Right atrium auricular region (tissue), 2 donors: Measurements from ENCODE around the gene SPATA12. TPM values are rescaled to one million over a fixed set of nuclear protein-coding genes. Genes with fewer than 3 reads are reported as not detected.

Experiments used
- DNase-seq: peaks from one replicate; pipeline ENCODE4 v3.0.0-alpha.2; 2019; ENCODE audit warnings: low spot score
- H3K27ac ChIP-seq, 2 donors: fragments of 200-600 bp; sonication (generic); 1 replicate in 1 of 2; 2 replicates in 1 of 2; pipeline ENCODE4 v1.5.1; 2016 to 2019
- H3K27me3 ChIP-seq, 2 donors: fragments of 200-600 bp; sonication (generic); one replicate each; pipeline versions ENCODE4 v1.5.1 to v1.6.0; 2017 to 2019
- H3K36me3 ChIP-seq: fragments of 200-600 bp; sonication (generic); one replicate; pipeline ENCODE4 v1.5.1; 2016
- H3K4me1 ChIP-seq, 2 donors: fragments of 200-600 bp; sonication (generic); one replicate each; pipeline versions ENCODE4 v1.5.1 to v1.6.0; 2017 to 2019
- H3K4me3 ChIP-seq, 2 donors: fragments of 200-600 bp; sonication (generic); 1 replicate in 1 of 2; 2 replicates in 1 of 2; pipeline ENCODE4 v1.5.1; 2017 to 2019; ENCODE audit warnings: mild to moderate bottlenecking in 1 of 2, moderate library complexity in 1 of 2
- H3K9me3 ChIP-seq, 2 donors: fragments of 200-600 bp; sonication (generic); one replicate each; pipeline ENCODE4 v1.5.1; 2019
- total RNA-seq, 2 donors: library from RNA; depleted of rRNA; stranded (reverse); fragments of >200 nt; gene quantifications; one replicate each; pipeline ENCODE4 v1.1.0, GENCODE V29; 2016
- TF ChIP-seq, protein P1 (sequence below), 2 donors: fragments of 200-600 bp; sonication (generic); IDR thresholded peaks; one replicate each; pipeline ENCODE4 v1.5.1; 2019; ENCODE audit warnings: antibody characterized with exemption in 2 of 2

SPATA12 gene
- total RNA-seq, 2 donors from 2014 or later: not detected

GRCh38 chr3:57073628-57074027 is 13.2 kb downstream of the SPATA12 start:
- Histone ChIP-seq H3K4me1 (peaks cover 0 to 17% of the 10 kb centered on the region in 2 donors), H3K27ac (no peak overlapping the region), H3K4me3 (no peak overlapping the region), H3K9me3 (no peaks in the 10 kb centered on the region), H3K36me3 (no peaks in the 10 kb centered on the region), H3K27me3 (no peaks in the 10 kb centered on the region)
- DNase-seq: no peak
- TF ChIP-seq, protein P1, sequence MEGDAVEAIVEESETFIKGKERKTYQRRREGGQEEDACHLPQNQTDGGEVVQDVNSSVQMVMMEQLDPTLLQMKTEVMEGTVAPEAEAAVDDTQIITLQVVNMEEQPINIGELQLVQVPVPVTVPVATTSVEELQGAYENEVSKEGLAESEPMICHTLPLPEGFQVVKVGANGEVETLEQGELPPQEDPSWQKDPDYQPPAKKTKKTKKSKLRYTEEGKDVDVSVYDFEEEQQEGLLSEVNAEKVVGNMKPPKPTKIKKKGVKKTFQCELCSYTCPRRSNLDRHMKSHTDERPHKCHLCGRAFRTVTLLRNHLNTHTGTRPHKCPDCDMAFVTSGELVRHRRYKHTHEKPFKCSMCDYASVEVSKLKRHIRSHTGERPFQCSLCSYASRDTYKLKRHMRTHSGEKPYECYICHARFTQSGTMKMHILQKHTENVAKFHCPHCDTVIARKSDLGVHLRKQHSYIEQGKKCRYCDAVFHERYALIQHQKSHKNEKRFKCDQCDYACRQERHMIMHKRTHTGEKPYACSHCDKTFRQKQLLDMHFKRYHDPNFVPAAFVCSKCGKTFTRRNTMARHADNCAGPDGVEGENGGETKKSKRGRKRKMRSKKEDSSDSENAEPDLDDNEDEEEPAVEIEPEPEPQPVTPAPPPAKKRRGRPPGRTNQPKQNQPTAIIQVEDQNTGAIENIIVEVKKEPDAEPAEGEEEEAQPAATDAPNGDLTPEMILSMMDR (IDR thresholded peaks at IDR 0.05): no peak

DNA sequence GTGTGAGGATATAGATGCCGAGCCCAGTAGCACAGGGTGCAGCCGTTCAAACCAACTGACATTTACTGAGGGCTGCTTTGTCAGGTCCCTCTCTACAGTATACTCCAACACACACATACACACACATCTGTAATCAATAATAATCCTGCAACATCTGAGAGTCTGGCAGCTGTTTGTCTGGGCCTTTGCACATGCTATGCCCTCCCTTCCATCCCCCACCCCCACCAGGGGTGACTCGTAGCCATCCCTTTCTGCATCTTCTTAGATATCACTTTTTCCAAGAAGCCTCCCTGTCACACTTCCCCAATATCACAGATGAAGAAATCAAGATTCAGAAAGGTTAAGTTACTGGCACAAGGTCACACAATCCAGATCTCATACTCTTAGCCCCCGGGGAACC is 13.7 kb downstream of the SPATA12 start:
- Histone ChIP-seq H3K4me1 (peaks cover 0 to 15% of the 10 kb centered on the region in 2 donors), H3K9me3 (no peaks in the 10 kb centered on the region), H3K36me3 (no peaks in the 10 kb centered on the region), H3K4me3 (no peak overlapping the region), H3K27me3 (no peaks in the 10 kb centered on the region), H3K27ac (no peak overlapping the region)
- TF ChIP-seq, protein P1 (IDR thresholded peaks at IDR 0.05): no peak
- DNase-seq: no peak

GRCh38 chr3:57076422-57076951 is 16.0 kb downstream of the SPATA12 start:
- DNase-seq: no peak
- Histone ChIP-seq H3K36me3 (no peaks in the 10 kb centered on the region), H3K9me3 (no peaks in the 10 kb centered on the region), H3K4me1 (peaks cover 0 to 9% of the 10 kb centered on the region in 2 donors), H3K27ac (no peak overlapping the region), H3K27me3 (no peaks in the 10 kb centered on the region), H3K4me3 (no peak overlapping the region)
- TF ChIP-seq, protein P1 (IDR thresholded peaks at IDR 0.05): no peak

DNA sequence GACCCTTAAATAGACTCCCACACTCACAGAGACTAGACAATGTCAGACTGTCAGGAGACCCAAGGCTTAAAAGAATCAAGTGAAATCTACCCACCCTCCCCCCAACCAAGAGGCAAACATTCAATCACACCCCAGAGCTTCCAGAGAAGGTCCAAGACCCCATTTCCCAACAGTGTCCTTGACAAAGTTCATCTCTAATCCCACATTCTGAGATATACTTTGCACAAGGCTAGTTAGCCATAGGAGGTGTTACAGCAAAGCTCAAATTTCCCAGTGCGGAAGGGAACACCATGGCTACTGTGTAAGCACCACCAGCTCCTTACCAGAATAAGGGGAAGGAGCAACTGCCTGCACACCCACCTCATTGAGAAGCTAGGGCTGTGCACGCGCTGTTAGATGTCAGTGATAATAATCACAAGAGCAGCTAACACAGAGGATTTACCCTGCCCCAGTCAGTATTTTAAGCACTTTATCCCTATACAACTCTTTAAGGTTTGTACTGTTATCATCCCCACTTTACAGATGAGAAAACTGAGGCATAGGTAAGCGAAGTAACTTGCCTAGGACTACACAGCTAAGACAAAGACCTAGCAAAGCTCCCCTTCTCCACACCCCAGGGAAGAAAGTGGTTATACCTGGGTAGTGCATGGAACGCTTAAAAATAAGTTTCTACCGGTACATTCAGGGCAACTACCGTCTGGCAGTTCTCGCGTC is 17.3 kb downstream of the SPATA12 start:
- TF ChIP-seq, protein P1 (IDR thresholded peaks at IDR 0.05): no peak
- H3K4me3 ChIP-seq: peak overlapping the region; percentile 52 to 71
- peaks cover 0 to 9% of the 10 kb centered on the region in 2 donors for H3K4me1 ChIP-seq
- no peaks in the 10 kb centered on the region for H3K36me3 ChIP-seq
- no peak for DNase-seq
- H3K27me3 ChIP-seq: no peaks in the 10 kb centered on the region
- H3K9me3 ChIP-seq: no peaks in the 10 kb centered on the region
- peak overlapping the region in 1 of 2 donors; percentile 58 for H3K27ac ChIP-seq

GRCh38 chr3:57078344-57078634 is 17.8 kb downstream of the SPATA12 start:
- Histone ChIP-seq H3K27me3 (no peaks in the 10 kb centered on the region), H3K4me1 (peaks cover 0 to 9% of the 10 kb centered on the region in 2 donors), H3K36me3 (no peaks in the 10 kb centered on the region), H3K9me3 (no peaks in the 10 kb centered on the region), H3K4me3 (peak overlapping the region; percentile 52 to 71), H3K27ac (peak overlapping the region; percentile 46 to 58)
- TF ChIP-seq, protein P1 (IDR thresholded peaks at IDR 0.05): no peak
- peak; percentile 72 for DNase-seq
